AG10803 (cell line): ENCODE measurements around the gene IL13.
"Not testable (repeated sequence)": the region's sequence is repeated elsewhere in the genome, so short reads cannot be mapped to it uniquely, and the experiment has no call there.

Experiments
- DNase-seq: peaks from one replicate; pipeline ENCODE4 v3.0.0; 2010; ENCODE audit warnings: low read depth
- H3K4me3 ChIP-seq: 2 replicates; pipeline ENCODE4 v1.5.1; 2011; ENCODE audit warnings: mild to moderate bottlenecking, low read length, control low read depth
- CTCF ChIP-seq: conservative IDR thresholded peaks from 2 replicates; pipeline ENCODE4 v1.5.1; 2011; ENCODE audit warnings: mild to moderate bottlenecking, low read length, control low read depth, inconsistent platforms

Gene IL13

DNA sequence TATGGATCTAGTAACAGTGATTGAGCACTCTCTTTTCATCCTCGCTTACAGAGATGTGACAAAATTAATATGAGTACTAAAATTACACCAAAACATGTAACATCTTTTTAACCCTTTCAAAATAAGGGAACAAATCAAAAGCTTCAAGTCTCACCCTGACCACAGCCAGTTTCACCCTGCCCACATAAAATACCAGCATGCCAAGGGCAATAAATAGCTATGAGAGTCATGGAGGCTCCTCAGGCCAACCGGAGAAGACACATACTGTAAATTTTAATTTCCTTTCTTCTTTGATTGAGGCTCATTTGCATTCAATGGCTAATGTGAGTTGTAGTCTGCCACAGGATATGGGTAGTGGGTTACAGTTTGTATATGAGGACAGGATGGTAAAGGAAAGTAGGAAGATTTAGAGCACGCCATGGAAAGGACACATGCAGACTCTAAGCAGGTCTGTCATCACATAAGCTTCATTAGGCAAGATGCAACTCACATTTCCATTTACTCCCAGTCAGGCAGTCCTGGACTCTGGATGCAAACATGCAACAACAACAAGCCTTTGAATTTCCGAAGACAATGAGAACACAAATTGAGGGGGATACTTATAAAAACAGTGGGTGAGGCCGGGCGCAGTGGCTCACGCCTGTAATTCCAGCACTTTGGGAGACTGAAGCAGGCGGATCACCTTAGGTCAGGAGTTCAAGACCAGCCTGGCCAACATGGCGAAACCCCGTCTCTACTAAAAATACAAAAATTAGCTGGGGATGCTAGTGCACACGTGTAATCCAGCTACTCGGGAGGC is 27.1 kb downstream of the IL13 start:
- no peak for DNase-seq
- no peak overlapping the region for H3K4me3 ChIP-seq
- no peak for TF ChIP-seq CTCF

GRCh38 chr5:132686193-132686592 is 28.2 kb downstream of the IL13 start:
- TF ChIP-seq CTCF: no peak
- no peak overlapping the region for H3K4me3 ChIP-seq
- DNase-seq: no peak

GRCh38 chr5:132687995-132688394 is 30.0 kb downstream of the IL13 start:
- H3K4me3 ChIP-seq: no peak overlapping the region
- no peak for TF ChIP-seq CTCF
- DNase-seq: no peak

- DNase-seq: peak; percentile 33
- no peak overlapping the region for H3K4me3 ChIP-seq
- TF ChIP-seq CTCF: no peak
Observed at GRCh38 chr5:132688536-132689339, 30.8 kb downstream of the IL13 start.

- no peak for DNase-seq
- no peak overlapping the region for H3K4me3 ChIP-seq
- TF ChIP-seq CTCF: no peak
Observed at GRCh38 chr5:132689513-132689912, 31.5 kb downstream of the IL13 start.

- no peak overlapping the region for H3K4me3 ChIP-seq
- DNase-seq: no peak
- no peak for TF ChIP-seq CTCF
Observed at GRCh38 chr5:132690156-132690555, 32.2 kb downstream of the IL13 start.

DNA sequence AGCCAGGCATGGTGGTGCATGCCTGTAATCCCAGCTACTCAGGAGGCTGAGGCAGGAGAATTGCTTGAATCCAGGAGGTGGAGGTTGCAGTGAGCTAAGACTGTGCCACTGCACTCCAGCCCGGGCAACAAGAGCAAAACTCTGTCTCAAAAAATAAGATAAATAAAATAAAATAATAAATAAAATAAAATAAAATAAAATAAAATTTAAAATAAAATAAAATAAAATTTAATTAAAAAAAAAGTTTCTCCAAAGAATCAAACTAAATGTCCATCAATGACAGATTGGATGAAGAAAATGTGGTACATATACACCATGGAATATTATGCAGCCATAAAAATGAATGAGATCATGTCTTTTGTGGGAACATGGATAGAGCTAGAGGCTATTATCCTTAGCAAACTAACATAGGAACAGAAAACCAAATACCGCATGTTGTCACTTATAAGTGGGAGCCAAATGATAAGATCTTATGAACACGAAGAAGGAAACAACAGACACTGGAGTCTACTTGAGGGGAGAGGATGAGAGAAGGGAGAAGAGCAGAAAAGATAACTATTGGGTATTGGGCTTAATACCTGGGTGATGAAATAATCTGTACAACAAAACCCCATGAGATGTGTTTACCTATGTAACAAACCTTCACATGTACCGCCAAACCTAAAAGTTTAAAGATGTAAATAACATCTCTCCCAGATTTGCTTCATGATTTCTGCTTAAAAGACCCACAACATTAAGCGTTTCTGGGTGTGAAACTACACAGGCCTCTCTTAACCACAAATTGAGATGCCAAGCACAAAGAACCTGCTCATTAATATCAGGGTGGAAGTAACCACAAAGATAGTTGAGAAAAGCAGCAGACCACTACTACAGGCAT is 34.0 kb downstream of the IL13 start:
- DNase-seq, H3K4me3 ChIP-seq: not testable (repeated sequence)
